WERI-Rb-1 (cell line): ENCODE data around the gene RCL1.

Experiments used
- DNase-seq: peaks from one replicate; pipeline ENCODE4 v3.0.0-alpha.2; 2020
- H3K27ac ChIP-seq: fragments of 250-450 bp; sonication (Bioruptor Pico); 2 replicates; pipeline ENCODE4 v1.5.1; 2020; ENCODE audit warnings: mild to moderate bottlenecking, moderate library complexity
- H3K27me3 ChIP-seq: fragments of 250-450 bp; sonication (Bioruptor Pico); 2 replicates; pipeline ENCODE4 v1.5.1; 2021; ENCODE audit warnings: mild to moderate bottlenecking, low read depth, moderate library complexity; ENCODE audit not compliant: insufficient read depth, severe bottlenecking
- H3K36me3 ChIP-seq: fragments of 250-450 bp; sonication (Bioruptor Pico); 2 replicates; pipeline ENCODE4 v1.5.1; 2020; ENCODE audit warnings: mild to moderate bottlenecking, moderate library complexity
- H3K4me3 ChIP-seq: 2 replicates; pipeline ENCODE4 v1.5.1; 2011; ENCODE audit warnings: low read depth, mild to moderate bottlenecking, control low read depth, low read length
- H3K9me3 ChIP-seq: fragments of 250-450 bp; sonication (Bioruptor Pico); 2 replicates; pipeline ENCODE4 v1.5.1; 2021; ENCODE audit warnings: mild to moderate bottlenecking, moderate library complexity; ENCODE audit not compliant: severe bottlenecking
- CTCF ChIP-seq: IDR thresholded peaks from 2 replicates; pipeline ENCODE4 v1.5.1; 2011; ENCODE audit warnings: low read depth, mild to moderate bottlenecking, control low read depth, inconsistent platforms, low read length

The RCL1 gene

GRCh38 chr9:4822057-4822456, 29.3 kb downstream of the RCL1 start:
- no peak overlapping the region for H3K4me3 ChIP-seq
- H3K36me3 ChIP-seq = no peaks in the 10 kb centered on the region
- no peaks in the 10 kb centered on the region for H3K27me3 ChIP-seq
- DNase-seq = no peak
- no peaks in the 10 kb centered on the region for H3K9me3 ChIP-seq
- H3K27ac ChIP-seq = no peak overlapping the region
- TF ChIP-seq CTCF = no peak

GRCh38 chr9:4826417-4827166, 33.8 kb downstream of the RCL1 start:
- Histone ChIP-seq H3K9me3 (no peaks in the 10 kb centered on the region), H3K27me3 (no peaks in the 10 kb centered on the region), H3K27ac (no peak overlapping the region), H3K36me3 (peaks cover 3% of the 10 kb centered on the region), H3K4me3 (no peak overlapping the region)
- DNase-seq = no peak
- no peak for TF ChIP-seq CTCF

GRCh38 chr9:4827224-4827623, 34.5 kb downstream of the RCL1 start:
- TF ChIP-seq CTCF = no peak
- DNase-seq = no peak
- Histone ChIP-seq H3K9me3 (no peaks in the 10 kb centered on the region), H3K27ac (no peak overlapping the region), H3K27me3 (no peaks in the 10 kb centered on the region), H3K36me3 (peaks cover 6% of the 10 kb centered on the region), H3K4me3 (no peak overlapping the region)

- Histone ChIP-seq H3K4me3 (no peak overlapping the region), H3K27ac (peak overlapping the region; percentile 19; the same call in 1 of the 2 replicates), H3K9me3 (no peaks in the 10 kb centered on the region), H3K36me3 (peaks cover 6% of the 10 kb centered on the region), H3K27me3 (no peaks in the 10 kb centered on the region)
- TF ChIP-seq CTCF = no peak
- peak; percentile 21 for DNase-seq
Observed at GRCh38 chr9:4828761-4829160, 36.0 kb downstream of the RCL1 start.

- Histone ChIP-seq H3K27me3 (no peaks in the 10 kb centered on the region), H3K4me3 (no peak overlapping the region), H3K36me3 (peaks cover 6% of the 10 kb centered on the region), H3K9me3 (no peaks in the 10 kb centered on the region), H3K27ac (no peak overlapping the region)
- DNase-seq = no peak
- TF ChIP-seq CTCF = no peak
Observed at GRCh38 chr9:4829969-4830368, 37.2 kb downstream of the RCL1 start.

- Histone ChIP-seq H3K27ac (no peak overlapping the region), H3K36me3 (peaks cover 6% of the 10 kb centered on the region)
- no peak for DNase-seq
Observed at GRCh38 chr9:4830699-4831098, 38.0 kb downstream of the RCL1 start.

More at GRCh38 chr9:4830699-4831098, 38.0 kb downstream of the RCL1 start:
- H3K4me3 ChIP-seq = no peak overlapping the region
- no peaks in the 10 kb centered on the region for H3K9me3 ChIP-seq
- TF ChIP-seq CTCF = no peak
- H3K27me3 ChIP-seq = no peaks in the 10 kb centered on the region
